Fibroblast of skin of left quadriceps (primary cell): ENCODE results near the gene KCNIP1.

Experiments
- DNase-seq, 2 experiments: peaks; one replicate each; pipeline ENCODE4 v3.0.0-alpha.2; 2013; ENCODE audit warnings: low read depth in 2 of 2

Gene KCNIP1

GRCh38 chr5:170503990-170504596 is at the start of gene KCNIP1:
Gene KCNIP1, plus strand, starts transcription at chr5:170504020.
- no peak for DNase-seq

GRCh38 chr5:170463426-170463825 is 40.4 kb upstream of the KCNIP1 start:
- DNase-seq = no peak

GRCh38 chr5:170464280-170465127 is 39.3 kb upstream of the KCNIP1 start:
- no peak for DNase-seq

- DNase-seq = no peak
These were observed 37.3 kb upstream of the KCNIP1 start for GRCh38 chr5:170466553-170466952.

- DNase-seq = peak; percentile 56 to 62
These were observed 36.7 kb upstream of the KCNIP1 start for GRCh38 chr5:170466988-170467707.

- no peak for DNase-seq
These were observed 35.1 kb upstream of the KCNIP1 start for GRCh38 chr5:170468633-170469285.

- DNase-seq = no peak
These were observed 34.4 kb upstream of the KCNIP1 start for GRCh38 chr5:170469414-170469813.

- DNase-seq = no peak
These were observed 33.5 kb upstream of the KCNIP1 start for GRCh38 chr5:170470275-170470674.

- DNase-seq = no peak
These were observed 32.9 kb upstream of the KCNIP1 start for GRCh38 chr5:170470808-170471404.

- no peak for DNase-seq
These were observed 32.2 kb upstream of the KCNIP1 start for GRCh38 chr5:170471551-170472178.

GRCh38 chr5:170473642-170474041 is 30.2 kb upstream of the KCNIP1 start:
- DNase-seq = no peak

- DNase-seq = no peak
These were observed 29.1 kb upstream of the KCNIP1 start for GRCh38 chr5:170474489-170475274.

- no peak for DNase-seq
These were observed 28.4 kb upstream of the KCNIP1 start for GRCh38 chr5:170475294-170476000.

- DNase-seq = no peak
These were observed 27.1 kb upstream of the KCNIP1 start for GRCh38 chr5:170476704-170477103.

- DNase-seq = no peak
These were observed 25.9 kb upstream of the KCNIP1 start for GRCh38 chr5:170477906-170478305.

GRCh38 chr5:170478306-170478705 is 25.5 kb upstream of the KCNIP1 start:
- DNase-seq = no peak

- no peak for DNase-seq
These were observed 24.3 kb upstream of the KCNIP1 start for GRCh38 chr5:170479484-170479883.

- DNase-seq = no peak
These were observed 23.6 kb upstream of the KCNIP1 start for GRCh38 chr5:170480260-170480659.

GRCh38 chr5:170481849-170482248 is 22.0 kb upstream of the KCNIP1 start:
- DNase-seq = no peak

GRCh38 chr5:170482511-170482910 is 21.3 kb upstream of the KCNIP1 start:
- DNase-seq = no peak
